HepG2 (cell line): ENCODE results near the gene FRMPD2. TPM values are rescaled to one million over a fixed set of nuclear protein-coding genes. Genes with fewer than 3 reads are reported as not detected.

Source experiments
- ATAC-seq: fragments of 200-7000 bp; cut with Tn5 transposase; 3 replicates; pipeline ENCODE4 v1.9.1; 2020; ENCODE audit warnings: mild to moderate bottlenecking, moderate library complexity
- BruUV-seq: library from RNA; stranded (reverse); fragments of 400-500 nt; replicated peaks from 2 replicates; lab custom pipeline; 2021; lab: Mats Ljungman, UMichigan
- CTCF ChIA-PET: fragments of 300-600 bp; formaldehyde crosslinking; extraction: SDS; loops from one replicate; lab custom pipeline; 2021; ENCODE audit warnings: low total read pairs, inconsistent platforms, low intra/inter-chr PET ratio; lab: Yijun Ruan, JAX
- POLR2A ChIA-PET: fragments of 350-600 bp; sonication (Branson Sonifier 250); formaldehyde crosslinking; loops from one replicate; lab custom pipeline; 2020; ENCODE audit warnings: antibody characterized with exemption, inconsistent platforms; lab: Yijun Ruan, JAX
- DNase-seq: peaks from one replicate; pipeline ENCODE4 v3.0.0-alpha.2; 2015; ENCODE audit warnings: low spot score
- FAIRE-seq: peaks from 3 replicates; lab custom pipeline; 2011; peaks lifted over from hg19 to GRCh38; lab: Jason Lieb, UNC
- H2AFZ ChIP-seq: one replicate; pipeline ENCODE4 v1.6.1; 2011; ENCODE audit warnings: low read length, inconsistent platforms
- H3K27ac ChIP-seq: fragments of 300-600 bp; 3 replicates; pipeline ENCODE4 v1.8.0; 2011; ENCODE audit warnings: mixed run types, mild to moderate bottlenecking, mixed read lengths, low read length, inconsistent platforms; ENCODE audit not compliant: insufficient read depth; ENCODE audit errors: extremely low read length
- H3K27me3 ChIP-seq, 2 experiments: fragments of 200-600 bp in 1 of 2; 2 replicates in 1 of 2; 3 replicates in 1 of 2; pipeline versions ENCODE4 v1.6.0 to v1.8.0; 2011; ENCODE audit warnings: low read length in 2 of 2, mild to moderate bottlenecking in 2 of 2, moderate library complexity in 2 of 2, inconsistent platforms in 1 of 2; ENCODE audit not compliant: insufficient read depth in 2 of 2, control insufficient read depth in 1 of 2
- H3K36me3 ChIP-seq, 2 experiments: fragments of 200-600 bp in 1 of 2; replicated peaks in 1 of 2; 2 replicates in 1 of 2; 3 replicates in 1 of 2; pipeline versions ENCODE4 v1.5.1 to v1.8.0; 2011; ENCODE audit warnings: low read length in 2 of 2, inconsistent platforms in 1 of 2; ENCODE audit not compliant: insufficient read depth in 2 of 2, control insufficient read depth in 1 of 2
- H3K4me1 ChIP-seq: 2 replicates; pipeline ENCODE4 v1.5.1; 2012; ENCODE audit warnings: low read length, inconsistent platforms; ENCODE audit not compliant: insufficient read depth
- H3K4me2 ChIP-seq: 2 replicates; pipeline ENCODE4 v1.6.0; 2011; ENCODE audit warnings: low read depth, low read length, inconsistent platforms
- H3K4me3 ChIP-seq, 3 experiments: fragments of 200-600 bp in 1 of 3; sonication (generic), shearing (Covaris generic) in 1 of 3; replicated peaks in 1 of 3; 2 replicates each; pipeline ENCODE4 v1.5.1; 2011 to 2016; ENCODE audit warnings: low read length in 3 of 3, inconsistent platforms in 2 of 3, low read depth in 2 of 3, mild to moderate bottlenecking in 2 of 3, control low read depth in 1 of 3, mixed read lengths in 1 of 3; ENCODE audit not compliant: insufficient read depth in 1 of 3
- H3K79me2 ChIP-seq: one replicate; pipeline ENCODE4 v1.6.1; 2011; ENCODE audit warnings: low read length, inconsistent platforms; ENCODE audit not compliant: insufficient read depth
- H3K9ac ChIP-seq: 2 replicates; pipeline ENCODE4 v1.6.0; 2011; ENCODE audit warnings: mild to moderate bottlenecking, low read depth, low read length, inconsistent platforms; ENCODE audit not compliant: insufficient read depth
- H3K9me3 ChIP-seq: 2 replicates; pipeline ENCODE4 v1.5.1; 2012; ENCODE audit warnings: mild to moderate bottlenecking, low read length
- H4K20me1 ChIP-seq: 2 replicates; pipeline ENCODE4 v1.6.0; 2011; ENCODE audit warnings: inconsistent platforms, mild to moderate bottlenecking, low read length, moderate library complexity; ENCODE audit not compliant: insufficient read depth
- AGO2 ChIP-seq: fragments of 200-400 bp; formaldehyde crosslinking; optimal IDR thresholded peaks from 2 replicates; pipeline ENCODE3; 2017; ENCODE audit warnings: mild to moderate bottlenecking, low read depth, low read length, moderate library complexity
- ATF3 ChIP-seq: sonication (generic); formaldehyde crosslinking; IDR thresholded peaks from 2 replicates; pipeline ENCODE4 v1.4.0; 2020; ENCODE audit warnings: missing genetic modification reagents
- CREB3 ChIP-seq: sonication (generic); formaldehyde crosslinking; IDR thresholded peaks from 2 replicates; pipeline ENCODE4 v1.5.0; 2020; ENCODE audit warnings: missing genetic modification reagents
- E2F5 ChIP-seq: sonication (generic); formaldehyde crosslinking; conservative IDR thresholded peaks from 2 replicates; pipeline ENCODE4 v1.4.0; 2020; ENCODE audit warnings: missing genetic modification reagents
- FOSL1 ChIP-seq: sonication (generic); formaldehyde crosslinking; IDR thresholded peaks from 2 replicates; pipeline ENCODE4 v1.9.0; 2021; ENCODE audit warnings: missing genetic modification reagents, borderline replicate concordance
- FOXC1 ChIP-seq: sonication (generic); formaldehyde crosslinking; IDR thresholded peaks from 2 replicates; pipeline ENCODE4 v1.8.0; 2022; ENCODE audit warnings: mild to moderate bottlenecking, missing genetic modification reagents, borderline replicate concordance
- KMT2B ChIP-seq: IDR thresholded peaks from 2 replicates; pipeline ENCODE4 v1.6.1; 2016; ENCODE audit warnings: missing genetic modification reagents, missing compliant biosample characterization
- PLRG1 ChIP-seq: fragments of 450-650 bp; conservative IDR thresholded peaks from 2 replicates; pipeline ENCODE4 v1.6.1; 2016
- SALL2 ChIP-seq: sonication (generic); formaldehyde crosslinking; IDR thresholded peaks from 2 replicates; pipeline ENCODE4 v1.8.1; 2023; ENCODE audit warnings: mild to moderate bottlenecking, missing genetic modification reagents, inconsistent platforms
- SCMH1 ChIP-seq: sonication (generic); formaldehyde crosslinking; IDR thresholded peaks from 2 replicates; pipeline ENCODE4 v1.9.0; 2021; ENCODE audit warnings: missing genetic modification reagents, mild to moderate bottlenecking, borderline replicate concordance
- ZFX ChIP-seq: sonication (generic); formaldehyde crosslinking; IDR thresholded peaks from 2 replicates; pipeline ENCODE4 v1.4.0; 2020; ENCODE audit warnings: mild to moderate bottlenecking, low read depth, missing genetic modification reagents, moderate library complexity
- ZNF362 ChIP-seq: sonication (generic); formaldehyde crosslinking; IDR thresholded peaks from 2 replicates; pipeline ENCODE4 v1.4.0; 2020; ENCODE audit warnings: missing genetic modification reagents, mild to moderate bottlenecking, borderline replicate concordance
- ZNF513 ChIP-seq: sonication (generic); formaldehyde crosslinking; conservative IDR thresholded peaks from 2 replicates; pipeline ENCODE4 v1.5.0; 2020; ENCODE audit warnings: missing genetic modification reagents
- ZNF567 ChIP-seq: sonication (generic); formaldehyde crosslinking; IDR thresholded peaks from 2 replicates; pipeline ENCODE4 v1.8.1; 2023; ENCODE audit warnings: mild to moderate bottlenecking, missing genetic modification reagents, borderline replicate concordance
- ZNF574 ChIP-seq: sonication (generic); formaldehyde crosslinking; IDR thresholded peaks from 2 replicates; pipeline ENCODE4 v1.4.0; 2020; ENCODE audit warnings: missing genetic modification reagents
- ZNF605 ChIP-seq: sonication (generic); formaldehyde crosslinking; IDR thresholded peaks from 2 replicates; pipeline ENCODE4 v1.8.0; 2022; ENCODE audit warnings: mild to moderate bottlenecking, missing genetic modification reagents
- ZNF772 ChIP-seq: sonication (generic); formaldehyde crosslinking; IDR thresholded peaks from 2 replicates; pipeline ENCODE4 v1.5.0; 2020; ENCODE audit warnings: mild to moderate bottlenecking, missing genetic modification reagents
- WGBS: methylation state at CpG from one replicate; pipeline ENCODE4 v1.1.6; 2017; ENCODE audit warnings: low lambda C conversion rate; 5-methylcytosine and 5-hydroxymethylcytosine counted together
- in situ Hi-C: cut with HindIII; loops from 2 replicates; pipeline ENCODE4 v1.10.0; 2017; ENCODE audit warnings: low pct_unique_long_range_greater_than_20kb; ENCODE audit not compliant: extremely low pct_ligation_motif_present
- intact Hi-C: fragments of 100-400 bp; cut with micrococcal nuclease; formaldehyde crosslinking; loops from one replicate; pipeline ENCODE4 v1.10.0; 2022; ENCODE audit not compliant: unreplicated experiment
- polyA plus RNA-seq, 8 experiments: library from polyadenylated mRNA; depleted of rRNA in 3 of 8; stranded (reverse) in 7 of 8; unstranded in 1 of 8; fragments of >200 nt; fragmentation: Illumina TruSeq in 4 of 8; extraction: Trizol in 4 of 8; gene quantifications; 2 replicates each; pipeline versions ENCODE4 v1.2.1 to v1.2.3, GENCODE V29; 2011 to 2016; ENCODE audit warnings: low read depth in 4 of 8, missing spikeins in 1 of 8, mixed read lengths in 1 of 8; ENCODE audit not compliant: insufficient read depth in 1 of 8
- total RNA-seq, 5 experiments: library from RNA; depleted of rRNA; stranded (reverse); fragments of >200 nt; fragmentation: Illumina TruSeq; extraction: Trizol; gene quantifications; 2 replicates each; pipeline ENCODE4 v1.2.3, GENCODE V29; 2016; ENCODE audit warnings: low read depth in 1 of 5

FRMPD2 gene
- total and polyA plus RNA-seq, 2 of the 13 experiments (the other 11 are each of a cell fraction or from before 2014, with no cell fraction given), result 0.45 to 1.3 TPM

GRCh38 chr10:48211777-48212176, 62.7 kb downstream of the FRMPD2 start (continued):
- TF ChIP-seq E2F5 (CRISPR knock-in tag), result no peak
- no peak for TF ChIP-seq PLRG1
- no peak for TF ChIP-seq ZNF513 (CRISPR knock-in tag)
- no peak for TF ChIP-seq SCMH1 (CRISPR knock-in tag)
- TF ChIP-seq AGO2, result no peak
- no peak for TF ChIP-seq CREB3 (CRISPR knock-in tag)
- TF ChIP-seq FOXC1, result no peak
- TF ChIP-seq SALL2 (CRISPR knock-in tag), result no peak
- TF ChIP-seq ZNF605 (CRISPR knock-in tag), result no peak
- TF ChIP-seq ATF3 (CRISPR knock-in tag), result no peak
- TF ChIP-seq, all 625 proteins: peak for 0

- 76% methylated on average over 4 of the region's 5 CpGs for WGBS
- ChIA-PET POLR2A (no interaction called here), CTCF (no interaction called here)
- no peak overlapping the region for H3K4me2 ChIP-seq
- H3K36me3 ChIP-seq, result no peaks in the 10 kb centered on the region
- no peak overlapping the region for H3K4me3 ChIP-seq
- no peaks in the 10 kb centered on the region for H3K79me2 ChIP-seq
- no TSS peak for BruUV-seq
- no peaks in the 10 kb centered on the region for H3K9me3 ChIP-seq
- FAIRE-seq (no peak), DNase-seq (no peak), ATAC-seq (no peak)
- H3K9ac ChIP-seq, result no peak overlapping the region
- no peak overlapping the region for H2AFZ ChIP-seq
- H3K27me3 ChIP-seq, result no peaks in the 10 kb centered on the region
- peaks cover 10% of the 10 kb centered on the region for H3K4me1 ChIP-seq
- in situ Hi-C loops, result no loop called here
- H4K20me1 ChIP-seq, result no peaks in the 10 kb centered on the region
- H3K27ac ChIP-seq, result no peak overlapping the region
- intact Hi-C loops, result no loop called here
- TF ChIP-seq ZNF362 (CRISPR knock-in tag), result no peak
- TF ChIP-seq FOSL1 (CRISPR knock-in tag), result no peak
- no peak for TF ChIP-seq KMT2B
- no peak for TF ChIP-seq ZNF567 (CRISPR knock-in tag)
- no peak for TF ChIP-seq ZNF574 (CRISPR knock-in tag)
- TF ChIP-seq ZNF772, result no peak
- no peak for TF ChIP-seq ZFX (CRISPR knock-in tag)
Observed at GRCh38 chr10:48210966-48211365, 63.5 kb downstream of the FRMPD2 start.
